ENCODE measurements around the gene VWA3A. TPM values are rescaled to one million over a fixed set of nuclear protein-coding genes. Genes with fewer than 3 reads are reported as not detected.

Gene VWA3A
- total RNA-seq, 1 experiment from 2014 or later = 0.64 TPM

- H3K27me3 ChIP-seq (replicated peaks; ENCODE audit: insufficient read depth, low read depth, low read length, poor library complexity) = no peaks in the 10 kb centered on the region
- H3K9me3 ChIP-seq (ENCODE audit: low read depth, low read length, poor library complexity, severe bottlenecking) = no peaks in the 10 kb centered on the region
- intact Hi-C loops (cut with micrococcal nuclease; ENCODE audit: unreplicated experiment) = no loop called here
- BruUV-seq (replicated peaks) = no TSS peak
- no peak overlapping the region for H3K4me3 ChIP-seq (ENCODE audit: low read depth, low read length, poor library complexity, severe bottlenecking)
- H3K36me3 ChIP-seq (ENCODE audit: insufficient read depth, low read length, poor library complexity, severe bottlenecking) = no peaks in the 10 kb centered on the region
- CTCF ChIA-PET = interaction anchor here (0.5 to 4.0 kb wide), 5 partner anchors 20 to 128 kb away, joined by 3 to 89 read pairs (median 17); partner anchors contain the start of gene PDZD9
- no peak overlapping the region for H3K27ac ChIP-seq (ENCODE audit: low read depth, low read length, poor library complexity, severe bottlenecking)
- no peak for DNase-seq (ENCODE audit: low spot score)
- no peaks in the 10 kb centered on the region for H3K4me1 ChIP-seq (ENCODE audit: insufficient read depth, low read length, poor library complexity, severe bottlenecking)
- POLR2A ChIA-PET (ENCODE audit: low non-redundant PET) = no interaction called here
- TF ChIP-seq EZH2 (IDR thresholded peaks at IDR 0.05; ENCODE audit: borderline replicate concordance, low read depth, low read length, poor library complexity, severe bottlenecking) (no peak), CTCF (conservative IDR thresholded peaks at IDR 0.05; ENCODE audit: low read depth, low read length) (no peak)
These were observed 13.7 kb upstream of the VWA3A start for GRCh38 chr16:22078656-22079055.

GRCh38 chr16:22081050-22081449 lies 11.3 kb upstream of the VWA3A start:
- Histone ChIP-seq H3K4me1 (ENCODE audit: insufficient read depth, low read length, poor library complexity, severe bottlenecking) (no peaks in the 10 kb centered on the region), H3K9me3 (ENCODE audit: low read depth, low read length, poor library complexity, severe bottlenecking) (no peaks in the 10 kb centered on the region), H3K27me3 (replicated peaks; ENCODE audit: insufficient read depth, low read depth, low read length, poor library complexity) (no peaks in the 10 kb centered on the region), H3K27ac (ENCODE audit: low read depth, low read length, poor library complexity, severe bottlenecking) (no peak overlapping the region), H3K4me3 (ENCODE audit: low read depth, low read length, poor library complexity, severe bottlenecking) (no peak overlapping the region), H3K36me3 (ENCODE audit: insufficient read depth, low read length, poor library complexity, severe bottlenecking) (no peaks in the 10 kb centered on the region)
- POLR2A ChIA-PET (ENCODE audit: low non-redundant PET) = no interaction called here
- CTCF ChIA-PET = interaction anchor here (4.0 kb wide), 1 partner anchor 81 kb away, joined by 89 read pairs; the partner anchor contains the start of gene PDZD9
- BruUV-seq (replicated peaks) = no TSS peak
- intact Hi-C loops (cut with micrococcal nuclease; ENCODE audit: unreplicated experiment) = no loop called here
- DNase-seq (ENCODE audit: low spot score) = no peak
- TF ChIP-seq EZH2 (IDR thresholded peaks at IDR 0.05; ENCODE audit: borderline replicate concordance, low read depth, low read length, poor library complexity, severe bottlenecking) (no peak), CTCF (conservative IDR thresholded peaks at IDR 0.05; ENCODE audit: low read depth, low read length) (no peak)

- Histone ChIP-seq H3K4me1 (ENCODE audit: insufficient read depth, low read length, poor library complexity, severe bottlenecking) (no peaks in the 10 kb centered on the region), H3K27me3 (replicated peaks; ENCODE audit: insufficient read depth, low read depth, low read length, poor library complexity) (no peaks in the 10 kb centered on the region), H3K4me3 (ENCODE audit: low read depth, low read length, poor library complexity, severe bottlenecking) (no peak overlapping the region), H3K27ac (ENCODE audit: low read depth, low read length, poor library complexity, severe bottlenecking) (no peak overlapping the region), H3K9me3 (ENCODE audit: low read depth, low read length, poor library complexity, severe bottlenecking) (no peaks in the 10 kb centered on the region), H3K36me3 (ENCODE audit: insufficient read depth, low read length, poor library complexity, severe bottlenecking) (no peaks in the 10 kb centered on the region)
- ChIA-PET CTCF (no interaction called here), POLR2A (ENCODE audit: low non-redundant PET) (no interaction called here)
- no TSS peak for BruUV-seq (replicated peaks)
- TF ChIP-seq CTCF (conservative IDR thresholded peaks at IDR 0.05; ENCODE audit: low read depth, low read length) (no peak), EZH2 (IDR thresholded peaks at IDR 0.05; ENCODE audit: borderline replicate concordance, low read depth, low read length, poor library complexity, severe bottlenecking) (no peak)
- no peak for DNase-seq (ENCODE audit: low spot score)
- intact Hi-C loops (cut with micrococcal nuclease; ENCODE audit: unreplicated experiment) = no loop called here
These were observed 5.9 kb upstream of the VWA3A start for GRCh38 chr16:22086440-22086839.
